HEK293 (cell line): Measurements from ENCODE around the gene SPOCK1.

Experiments
- CTCF ChIA-PET: fragments of 350-600 bp; formaldehyde crosslinking; extraction: SDS; loops from one replicate; lab custom pipeline; 2021; ENCODE audit warnings: antibody characterized with exemption; lab: Yijun Ruan, JAX
- POLR2A ChIA-PET: fragments of 300-600 bp; formaldehyde crosslinking; extraction: SDS; loops from one replicate; lab custom pipeline; 2020; ENCODE audit warnings: antibody characterized with exemption, inconsistent platforms; lab: Yijun Ruan, JAX
- H3K27ac ChIP-seq: fragments of 200-500 bp; sonication (Bioruptor generic); 2 replicates; pipeline ENCODE4 v1.5.1; 2014; ENCODE audit warnings: low read depth, low read length, control low read depth, inconsistent platforms; ENCODE audit errors: extremely low read depth
- H3K36me3 ChIP-seq, 2 experiments: fragments of 200-500 bp in 1 of 2; sonication (Bioruptor generic) in 1 of 2; 1 replicate in 1 of 2; 2 replicates in 1 of 2; pipeline ENCODE4 v1.5.1; 2014 to 2017; ENCODE audit warnings: inconsistent platforms in 2 of 2, low read length in 2 of 2; ENCODE audit not compliant: control insufficient read depth in 2 of 2, insufficient read depth in 1 of 2
- H3K4me1 ChIP-seq: fragments of 200-500 bp; sonication (Bioruptor generic); 2 replicates; pipeline ENCODE4 v1.5.1; 2014; ENCODE audit warnings: mild to moderate bottlenecking, low read length, inconsistent platforms; ENCODE audit not compliant: control insufficient read depth, insufficient read depth
- H3K4me3 ChIP-seq: 2 replicates; pipeline ENCODE4 v1.5.1; 2011; ENCODE audit warnings: low read depth, mild to moderate bottlenecking, control low read depth, low read length, moderate library complexity
- H3K9me3 ChIP-seq: fragments of 200-500 bp; sonication (Bioruptor generic); 2 replicates; pipeline ENCODE4 v1.5.1; 2014; ENCODE audit warnings: low read depth, low read length, inconsistent platforms; ENCODE audit not compliant: control insufficient read depth, insufficient read depth
- HOXD13 ChIP-seq: sonication (generic); formaldehyde crosslinking; IDR thresholded peaks from 2 replicates; pipeline ENCODE4 v1.8.0; 2022; ENCODE audit warnings: missing genetic modification reagents, borderline replicate concordance
- KLF1 ChIP-seq: fragments of 450-650 bp; formaldehyde crosslinking; IDR thresholded peaks from 2 replicates; pipeline ENCODE4 v1.5.1; 2016; ENCODE audit warnings: missing biosample characterization, missing genetic modification characterization
- REPIN1 ChIP-seq: fragments of 450-650 bp; formaldehyde crosslinking; IDR thresholded peaks from 2 replicates; pipeline ENCODE4 v1.5.1; 2017; ENCODE audit warnings: missing biosample characterization, missing genetic modification characterization, low read depth
- ZBTB17 ChIP-seq: fragments of 450-650 bp; formaldehyde crosslinking; IDR thresholded peaks from 2 replicates; pipeline ENCODE4 v1.5.1; 2016; ENCODE audit warnings: missing biosample characterization, missing genetic modification characterization
- ZFP41 ChIP-seq: fragments of 450-650 bp; formaldehyde crosslinking; IDR thresholded peaks from 2 replicates; pipeline ENCODE4 v1.5.1; 2016; ENCODE audit warnings: missing biosample characterization, missing genetic modification characterization, borderline replicate concordance
- ZNF202 ChIP-seq: fragments of 450-650 bp; formaldehyde crosslinking; IDR thresholded peaks from 2 replicates; pipeline ENCODE4 v1.5.1; 2016; ENCODE audit warnings: missing biosample characterization, missing genetic modification characterization, borderline replicate concordance
- ZNF221 ChIP-seq: fragments of 450-650 bp; formaldehyde crosslinking; IDR thresholded peaks from 2 replicates; pipeline ENCODE4 v1.5.1; 2017; ENCODE audit warnings: missing biosample characterization, missing genetic modification characterization, borderline replicate concordance
- ZNF311 ChIP-seq: fragments of 450-650 bp; formaldehyde crosslinking; IDR thresholded peaks from 2 replicates; pipeline ENCODE4 v1.5.1; 2017; ENCODE audit warnings: missing biosample characterization, missing genetic modification characterization, borderline replicate concordance
- ZNF394 ChIP-seq: fragments of 450-650 bp; formaldehyde crosslinking; IDR thresholded peaks from 2 replicates; pipeline ENCODE4 v1.5.1; 2016; ENCODE audit warnings: missing biosample characterization, missing genetic modification characterization, mild to moderate bottlenecking, moderate library complexity, borderline replicate concordance
- ZNF416 ChIP-seq: fragments of 450-650 bp; formaldehyde crosslinking; IDR thresholded peaks from 2 replicates; pipeline ENCODE4 v1.5.1; 2016; ENCODE audit warnings: missing biosample characterization, missing genetic modification characterization
- ZNF561 ChIP-seq: fragments of 450-650 bp; IDR thresholded peaks from 2 replicates; pipeline ENCODE4 v1.5.1; 2018; ENCODE audit warnings: missing biosample characterization, missing genetic modification characterization, borderline replicate concordance
- ZNF571 ChIP-seq: fragments of 450-650 bp; formaldehyde crosslinking; IDR thresholded peaks from 2 replicates; pipeline ENCODE4 v1.5.0; 2017; ENCODE audit warnings: missing biosample characterization, missing genetic modification characterization
- ZSCAN18 ChIP-seq: fragments of 450-650 bp; formaldehyde crosslinking; IDR thresholded peaks from 2 replicates; pipeline ENCODE4 v1.5.1; 2016; ENCODE audit warnings: missing biosample characterization, missing genetic modification characterization
- ZSCAN23 ChIP-seq: fragments of 450-650 bp; formaldehyde crosslinking; IDR thresholded peaks from 2 replicates; pipeline ENCODE4 v1.5.1; 2016; ENCODE audit warnings: missing biosample characterization, missing genetic modification characterization
- TF ChIP-seq, protein P1 (sequence below): fragments of 450-650 bp; formaldehyde crosslinking; IDR thresholded peaks from 2 replicates; pipeline ENCODE4 v1.5.1; 2016; ENCODE audit warnings: missing biosample characterization, missing genetic modification characterization
- TF ChIP-seq, protein P2 (sequence below): fragments of 450-650 bp; formaldehyde crosslinking; IDR thresholded peaks from 2 replicates; pipeline ENCODE4 v1.5.1; 2016; ENCODE audit warnings: missing biosample characterization, missing genetic modification characterization
- TF ChIP-seq, protein P3 (sequence below): fragments of 450-650 bp; formaldehyde crosslinking; IDR thresholded peaks from 2 replicates; pipeline ENCODE4 v1.5.1; 2016; ENCODE audit warnings: missing biosample characterization, missing genetic modification characterization

The SPOCK1 gene

GRCh38 chr5:137214446-137215189 is 284.5 kb downstream of the SPOCK1 start:
- no peaks in the 10 kb centered on the region for H3K36me3 ChIP-seq
- no peak overlapping the region for H3K4me3 ChIP-seq
- TF ChIP-seq, protein P1, sequence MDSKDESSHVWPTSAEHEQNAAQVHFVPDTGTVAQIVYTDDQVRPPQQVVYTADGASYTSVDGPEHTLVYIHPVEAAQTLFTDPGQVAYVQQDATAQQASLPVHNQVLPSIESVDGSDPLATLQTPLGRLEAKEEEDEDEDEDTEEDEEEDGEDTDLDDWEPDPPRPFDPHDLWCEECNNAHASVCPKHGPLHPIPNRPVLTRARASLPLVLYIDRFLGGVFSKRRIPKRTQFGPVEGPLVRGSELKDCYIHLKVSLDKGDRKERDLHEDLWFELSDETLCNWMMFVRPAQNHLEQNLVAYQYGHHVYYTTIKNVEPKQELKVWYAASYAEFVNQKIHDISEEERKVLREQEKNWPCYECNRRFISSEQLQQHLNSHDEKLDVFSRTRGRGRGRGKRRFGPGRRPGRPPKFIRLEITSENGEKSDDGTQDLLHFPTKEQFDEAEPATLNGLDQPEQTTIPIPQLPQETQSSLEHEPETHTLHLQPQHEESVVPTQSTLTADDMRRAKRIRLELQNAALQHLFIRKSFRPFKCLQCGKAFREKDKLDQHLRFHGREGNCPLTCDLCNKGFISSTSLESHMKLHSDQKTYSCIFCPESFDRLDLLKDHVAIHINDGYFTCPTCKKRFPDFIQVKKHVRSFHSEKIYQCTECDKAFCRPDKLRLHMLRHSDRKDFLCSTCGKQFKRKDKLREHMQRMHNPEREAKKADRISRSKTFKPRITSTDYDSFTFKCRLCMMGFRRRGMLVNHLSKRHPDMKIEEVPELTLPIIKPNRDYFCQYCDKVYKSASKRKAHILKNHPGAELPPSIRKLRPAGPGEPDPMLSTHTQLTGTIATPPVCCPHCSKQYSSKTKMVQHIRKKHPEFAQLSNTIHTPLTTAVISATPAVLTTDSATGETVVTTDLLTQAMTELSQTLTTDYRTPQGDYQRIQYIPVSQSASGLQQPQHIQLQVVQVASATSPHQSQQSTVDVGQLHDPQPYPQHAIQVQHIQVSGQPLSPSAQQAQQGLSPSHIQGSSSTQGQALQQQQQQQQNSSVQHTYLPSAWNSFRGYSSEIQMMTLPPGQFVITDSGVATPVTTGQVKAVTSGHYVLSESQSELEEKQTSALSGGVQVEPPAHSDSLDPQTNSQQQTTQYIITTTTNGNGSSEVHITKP (tag by site-specific recombination) = no peak
- TF ChIP-seq ZNF571 (tag by site-specific recombination) (no peak), ZNF394 (tag by site-specific recombination) (no peak), ZNF416 (tag by site-specific recombination) (no peak), KLF1 (tag by site-specific recombination) (no peak), ZSCAN23 (no peak), HOXD13 (no peak), ZFP41 (no peak), REPIN1 (tag by site-specific recombination) (no peak), ZNF221 (no peak)
- TF ChIP-seq, protein P2, sequence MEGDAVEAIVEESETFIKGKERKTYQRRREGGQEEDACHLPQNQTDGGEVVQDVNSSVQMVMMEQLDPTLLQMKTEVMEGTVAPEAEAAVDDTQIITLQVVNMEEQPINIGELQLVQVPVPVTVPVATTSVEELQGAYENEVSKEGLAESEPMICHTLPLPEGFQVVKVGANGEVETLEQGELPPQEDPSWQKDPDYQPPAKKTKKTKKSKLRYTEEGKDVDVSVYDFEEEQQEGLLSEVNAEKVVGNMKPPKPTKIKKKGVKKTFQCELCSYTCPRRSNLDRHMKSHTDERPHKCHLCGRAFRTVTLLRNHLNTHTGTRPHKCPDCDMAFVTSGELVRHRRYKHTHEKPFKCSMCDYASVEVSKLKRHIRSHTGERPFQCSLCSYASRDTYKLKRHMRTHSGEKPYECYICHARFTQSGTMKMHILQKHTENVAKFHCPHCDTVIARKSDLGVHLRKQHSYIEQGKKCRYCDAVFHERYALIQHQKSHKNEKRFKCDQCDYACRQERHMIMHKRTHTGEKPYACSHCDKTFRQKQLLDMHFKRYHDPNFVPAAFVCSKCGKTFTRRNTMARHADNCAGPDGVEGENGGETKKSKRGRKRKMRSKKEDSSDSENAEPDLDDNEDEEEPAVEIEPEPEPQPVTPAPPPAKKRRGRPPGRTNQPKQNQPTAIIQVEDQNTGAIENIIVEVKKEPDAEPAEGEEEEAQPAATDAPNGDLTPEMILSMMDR (tag by site-specific recombination) = no peak
- TF ChIP-seq, protein P3, sequence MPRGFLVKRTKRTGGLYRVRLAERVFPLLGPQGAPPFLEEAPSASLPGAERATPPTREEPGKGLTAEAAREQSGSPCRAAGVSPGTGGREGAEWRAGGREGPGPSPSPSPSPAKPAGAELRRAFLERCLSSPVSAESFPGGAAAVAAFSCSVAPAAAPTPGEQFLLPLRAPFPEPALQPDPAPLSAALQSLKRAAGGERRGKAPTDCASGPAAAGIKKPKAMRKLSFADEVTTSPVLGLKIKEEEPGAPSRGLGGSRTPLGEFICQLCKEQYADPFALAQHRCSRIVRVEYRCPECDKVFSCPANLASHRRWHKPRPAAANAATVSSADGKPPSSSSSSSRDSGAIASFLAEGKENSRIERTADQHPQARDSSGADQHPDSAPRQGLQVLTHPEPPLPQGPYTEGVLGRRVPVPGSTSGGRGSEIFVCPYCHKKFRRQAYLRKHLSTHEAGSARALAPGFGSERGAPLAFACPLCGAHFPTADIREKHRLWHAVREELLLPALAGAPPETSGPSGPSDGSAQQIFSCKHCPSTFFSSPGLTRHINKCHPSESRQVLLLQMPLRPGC (tag by site-specific recombination) = no peak
- H3K4me1 ChIP-seq = no peaks in the 10 kb centered on the region
- ChIA-PET POLR2A (no interaction called here), CTCF (interaction anchor here (1.1 kb wide), 1 partner anchor 139 kb away, joined by 3 read pairs; no protein-coding TSS in a partner anchor)
- no peaks in the 10 kb centered on the region for H3K9me3 ChIP-seq
- no peak overlapping the region for H3K27ac ChIP-seq

DNA sequence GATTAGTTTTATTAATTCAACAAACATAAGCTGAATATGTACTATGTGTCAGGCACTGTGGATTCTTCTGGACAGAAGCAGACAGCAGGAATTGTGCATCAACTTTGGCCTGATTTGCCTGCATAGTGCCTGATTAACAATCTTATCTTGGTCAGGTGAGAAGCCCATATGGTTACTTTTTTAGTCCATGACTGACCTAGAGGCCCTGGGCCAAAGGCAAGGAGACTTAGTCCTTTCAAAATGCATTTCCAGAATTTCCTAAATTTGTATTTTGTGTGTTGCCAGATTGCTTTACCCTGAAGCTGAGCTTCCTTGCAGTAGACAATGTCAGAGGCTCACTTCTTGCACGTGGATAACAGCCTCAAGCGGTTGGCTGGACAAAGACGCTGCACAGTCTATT is 286.7 kb downstream of the SPOCK1 start:
- Histone ChIP-seq H3K4me3 (no peak overlapping the region), H3K9me3 (no peaks in the 10 kb centered on the region), H3K4me1 (no peaks in the 10 kb centered on the region), H3K27ac (no peak overlapping the region), H3K36me3 (no peaks in the 10 kb centered on the region)
- TF ChIP-seq ZNF561 (no peak), ZNF202 (no peak), REPIN1 (tag by site-specific recombination) (no peak), ZNF311 (tag by site-specific recombination) (no peak), ZBTB17 (tag by site-specific recombination) (no peak), ZSCAN18 (tag by site-specific recombination) (no peak)
- CTCF ChIA-PET = interaction anchor here (0.8 kb wide), 1 partner anchor 443 kb away, joined by 4 read pairs; no protein-coding TSS in a partner anchor
- POLR2A ChIA-PET = no interaction called here
